Measurements from ENCODE around the gene ALDH3B2. TPM values are rescaled to one million over a fixed set of nuclear protein-coding genes. Genes with fewer than 3 reads are reported as not detected.

ALDH3B2 gene
- total and polyA plus RNA-seq, 2 experiments from 2014 or later, result not detected

DNA sequence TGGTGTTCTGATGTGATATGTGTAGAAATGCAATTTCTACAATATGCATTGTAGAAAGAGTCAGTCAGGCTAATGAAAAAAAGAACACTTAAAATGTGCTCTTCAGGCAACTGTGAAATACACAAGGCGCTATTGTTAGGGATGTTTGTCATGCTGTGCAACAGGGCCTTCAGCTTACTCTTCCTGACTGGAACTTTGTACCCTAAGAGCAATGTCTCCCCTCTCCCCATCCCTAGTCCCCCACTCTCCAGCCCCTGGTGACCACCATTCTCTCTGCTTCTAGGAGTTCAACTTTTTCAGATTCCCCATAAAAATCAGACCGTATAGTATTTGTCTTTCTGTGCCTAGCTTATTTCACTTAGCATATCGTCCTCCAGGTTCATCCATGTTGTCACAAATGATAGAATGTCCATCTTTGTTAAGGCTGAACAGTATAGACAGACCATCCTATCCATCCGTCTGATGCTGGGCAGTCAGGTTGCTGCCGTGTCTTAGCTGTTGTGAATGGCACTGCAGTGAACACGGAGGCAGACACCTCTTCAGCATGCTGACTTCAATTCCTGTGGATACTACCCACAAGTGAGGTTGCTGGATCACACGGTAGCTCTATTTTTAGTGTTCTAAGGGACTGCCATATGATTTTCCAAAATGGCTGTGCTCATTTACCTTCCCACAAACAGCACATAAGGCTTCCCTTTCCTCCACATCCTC is 57.0 kb downstream of the ALDH3B2 start:
- peak; percentile 58 for DNase-seq (ENCODE audit: low spot score)
- H3K9me3 Mint-ChIP-seq, result peaks cover 6% of the 10 kb centered on the region
- Histone ChIP-seq H3K4me2 (peak overlapping the region; percentile 71), H3F3A (replicated peaks; ENCODE audit: low read depth) (peaks cover 10% of the 10 kb centered on the region; the same call in 1 of the 2 replicates), H2AFZ (no peak overlapping the region), H3K79me2 (replicated peaks; ENCODE audit: insufficient read depth) (no peaks in the 10 kb centered on the region), H3K4me1 (ENCODE audit: insufficient read depth) (peaks cover 44% of the 10 kb centered on the region), H4K20me1 (replicated peaks; ENCODE audit: insufficient read depth) (no peaks in the 10 kb centered on the region), H3K4me3 (peak overlapping the region; percentile 46), H3K27ac (ENCODE audit: low read depth) (no peak overlapping the region), H3K9me2 (ENCODE audit: insufficient read depth) (no peaks in the 10 kb centered on the region), H3K36me3 (ENCODE audit: insufficient read depth) (no peaks in the 10 kb centered on the region), H3K27me3 (ENCODE audit: insufficient read depth) (peaks cover 54% of the 10 kb centered on the region)
- H3K27ac Mint-ChIP-seq, result no peak overlapping the region
- peaks cover 58% of the 10 kb centered on the region for H3K4me1 Mint-ChIP-seq
- H3K4me3 Mint-ChIP-seq, result peak overlapping the region; percentile 40; the same call in 2 of the 3 replicates
- H3K27me3 Mint-ChIP-seq (ENCODE audit: insufficient read depth, low read depth, poor library complexity), result peaks cover 70% of the 10 kb centered on the region
- peaks cover 12% of the 10 kb centered on the region for H3K36me3 Mint-ChIP-seq (ENCODE audit: low read depth)
- TF ChIP-seq NANOG (IDR thresholded peaks at IDR 0.05; ENCODE audit: borderline replicate concordance) (peak; percentile 58; the same call in 1 of the 2 replicates), EZH2 (IDR thresholded peaks at IDR 0.05; ENCODE audit: low read depth, unreplicated experiment) (no peak)
- peak; percentile 3; the same call in 1 of the 3 replicates for ATAC-seq

DNA sequence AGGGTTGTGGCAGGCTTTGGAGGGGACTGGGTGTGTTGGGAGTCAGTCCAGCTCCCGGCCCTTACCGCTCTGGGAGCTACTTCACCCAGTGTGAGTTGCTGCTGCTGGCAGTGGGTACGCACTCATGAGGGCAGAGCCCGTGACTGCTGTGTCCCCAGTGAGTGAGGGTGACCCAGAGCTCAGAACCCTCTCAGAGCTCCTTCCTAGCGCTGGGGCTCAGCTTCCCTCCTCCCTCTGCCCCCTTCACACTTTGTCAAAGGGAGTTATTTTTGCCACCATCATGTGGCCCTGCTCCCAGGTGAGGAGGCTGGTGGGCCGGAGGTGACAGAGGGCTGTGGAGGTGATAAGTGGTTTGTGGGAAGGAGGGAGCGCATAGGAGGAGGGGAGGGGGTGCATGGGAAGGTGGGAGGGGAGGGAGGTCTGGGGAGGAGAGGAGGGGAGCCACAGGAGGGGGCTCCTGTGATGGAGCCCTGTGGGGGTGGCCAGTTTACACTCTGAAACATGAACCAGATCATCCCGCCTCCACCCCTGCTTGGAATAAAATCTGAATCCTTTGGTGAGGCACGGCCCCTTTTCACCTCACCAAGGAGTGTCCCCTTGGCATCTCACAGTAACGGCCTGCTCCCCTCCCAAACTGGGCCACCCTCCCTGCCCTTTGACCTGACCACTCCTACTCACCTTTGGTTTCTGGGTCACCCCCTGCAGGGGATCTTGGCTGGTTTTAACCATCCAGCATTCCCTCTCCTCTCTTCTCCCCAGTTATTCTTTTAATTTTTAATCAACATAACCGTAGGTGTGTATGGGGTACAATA is 57.8 kb downstream of the ALDH3B2 start:
- Histone ChIP-seq H3F3A (replicated peaks; ENCODE audit: low read depth) (peaks cover 10% of the 10 kb centered on the region; the same call in 1 of the 2 replicates), H3K4me1 (ENCODE audit: insufficient read depth) (peaks cover 40% of the 10 kb centered on the region), H3K4me2 (peak overlapping the region; percentile 71), H3K27me3 (ENCODE audit: insufficient read depth) (peaks cover 54% of the 10 kb centered on the region), H4K20me1 (replicated peaks; ENCODE audit: insufficient read depth) (no peaks in the 10 kb centered on the region), H3K4me3 (peak overlapping the region; percentile 46), H3K9me2 (ENCODE audit: insufficient read depth) (no peaks in the 10 kb centered on the region), H2AFZ (0 out of 2 replicates have a peak overlapping the region, but pooled peaks have one; percentile 28), H3K79me2 (replicated peaks; ENCODE audit: insufficient read depth) (no peaks in the 10 kb centered on the region), H3K27ac (ENCODE audit: low read depth) (no peak overlapping the region), H3K36me3 (ENCODE audit: insufficient read depth) (no peaks in the 10 kb centered on the region)
- Mint-ChIP-seq H3K4me3 (peak overlapping the region; percentile 40), H3K36me3 (ENCODE audit: low read depth) (peaks cover 16% of the 10 kb centered on the region), H3K4me1 (peaks cover 52% of the 10 kb centered on the region), H3K27ac (no peak overlapping the region), H3K9me3 (peaks cover 6% of the 10 kb centered on the region), H3K27me3 (ENCODE audit: insufficient read depth, low read depth, poor library complexity) (peaks cover 68% of the 10 kb centered on the region)
- DNase-seq (ENCODE audit: low spot score), result no peak
- ATAC-seq, result peak; percentile 2; the same call in 2 of the 3 replicates
- no peak for TF ChIP-seq ZNF114 (CRISPR knock-in tag; IDR thresholded peaks at IDR 0.05)
- TF ChIP-seq, protein P1, sequence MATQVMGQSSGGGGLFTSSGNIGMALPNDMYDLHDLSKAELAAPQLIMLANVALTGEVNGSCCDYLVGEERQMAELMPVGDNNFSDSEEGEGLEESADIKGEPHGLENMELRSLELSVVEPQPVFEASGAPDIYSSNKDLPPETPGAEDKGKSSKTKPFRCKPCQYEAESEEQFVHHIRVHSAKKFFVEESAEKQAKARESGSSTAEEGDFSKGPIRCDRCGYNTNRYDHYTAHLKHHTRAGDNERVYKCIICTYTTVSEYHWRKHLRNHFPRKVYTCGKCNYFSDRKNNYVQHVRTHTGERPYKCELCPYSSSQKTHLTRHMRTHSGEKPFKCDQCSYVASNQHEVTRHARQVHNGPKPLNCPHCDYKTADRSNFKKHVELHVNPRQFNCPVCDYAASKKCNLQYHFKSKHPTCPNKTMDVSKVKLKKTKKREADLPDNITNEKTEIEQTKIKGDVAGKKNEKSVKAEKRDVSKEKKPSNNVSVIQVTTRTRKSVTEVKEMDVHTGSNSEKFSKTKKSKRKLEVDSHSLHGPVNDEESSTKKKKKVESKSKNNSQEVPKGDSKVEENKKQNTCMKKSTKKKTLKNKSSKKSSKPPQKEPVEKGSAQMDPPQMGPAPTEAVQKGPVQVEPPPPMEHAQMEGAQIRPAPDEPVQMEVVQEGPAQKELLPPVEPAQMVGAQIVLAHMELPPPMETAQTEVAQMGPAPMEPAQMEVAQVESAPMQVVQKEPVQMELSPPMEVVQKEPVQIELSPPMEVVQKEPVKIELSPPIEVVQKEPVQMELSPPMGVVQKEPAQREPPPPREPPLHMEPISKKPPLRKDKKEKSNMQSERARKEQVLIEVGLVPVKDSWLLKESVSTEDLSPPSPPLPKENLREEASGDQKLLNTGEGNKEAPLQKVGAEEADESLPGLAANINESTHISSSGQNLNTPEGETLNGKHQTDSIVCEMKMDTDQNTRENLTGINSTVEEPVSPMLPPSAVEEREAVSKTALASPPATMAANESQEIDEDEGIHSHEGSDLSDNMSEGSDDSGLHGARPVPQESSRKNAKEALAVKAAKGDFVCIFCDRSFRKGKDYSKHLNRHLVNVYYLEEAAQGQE (IDR thresholded peaks at IDR 0.05; ENCODE audit: unreplicated experiment), result no peak
- no peak for TF ChIP-seq EZH2phosphoT487 (IDR thresholded peaks at IDR 0.05; ENCODE audit: unreplicated experiment)
- TF ChIP-seq, protein P2, sequence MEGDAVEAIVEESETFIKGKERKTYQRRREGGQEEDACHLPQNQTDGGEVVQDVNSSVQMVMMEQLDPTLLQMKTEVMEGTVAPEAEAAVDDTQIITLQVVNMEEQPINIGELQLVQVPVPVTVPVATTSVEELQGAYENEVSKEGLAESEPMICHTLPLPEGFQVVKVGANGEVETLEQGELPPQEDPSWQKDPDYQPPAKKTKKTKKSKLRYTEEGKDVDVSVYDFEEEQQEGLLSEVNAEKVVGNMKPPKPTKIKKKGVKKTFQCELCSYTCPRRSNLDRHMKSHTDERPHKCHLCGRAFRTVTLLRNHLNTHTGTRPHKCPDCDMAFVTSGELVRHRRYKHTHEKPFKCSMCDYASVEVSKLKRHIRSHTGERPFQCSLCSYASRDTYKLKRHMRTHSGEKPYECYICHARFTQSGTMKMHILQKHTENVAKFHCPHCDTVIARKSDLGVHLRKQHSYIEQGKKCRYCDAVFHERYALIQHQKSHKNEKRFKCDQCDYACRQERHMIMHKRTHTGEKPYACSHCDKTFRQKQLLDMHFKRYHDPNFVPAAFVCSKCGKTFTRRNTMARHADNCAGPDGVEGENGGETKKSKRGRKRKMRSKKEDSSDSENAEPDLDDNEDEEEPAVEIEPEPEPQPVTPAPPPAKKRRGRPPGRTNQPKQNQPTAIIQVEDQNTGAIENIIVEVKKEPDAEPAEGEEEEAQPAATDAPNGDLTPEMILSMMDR (conservative IDR thresholded peaks at IDR 0.05; ENCODE audit: low read depth in 2 of 2), result no peak
- no peak for TF ChIP-seq CREB1 (CRISPR knock-in tag; IDR thresholded peaks at IDR 0.05; ENCODE audit: low read depth)
